8988T (cell line): Measurements from ENCODE around the gene RAB1B.
"Not testable (repeated sequence)": the region's sequence is repeated elsewhere in the genome, so short reads cannot be mapped to it uniquely, and the experiment has no call there.

Source experiments
- DNase-seq: peaks from one replicate; pipeline ENCODE4 v3.0.0; 2011

RAB1B gene

DNA sequence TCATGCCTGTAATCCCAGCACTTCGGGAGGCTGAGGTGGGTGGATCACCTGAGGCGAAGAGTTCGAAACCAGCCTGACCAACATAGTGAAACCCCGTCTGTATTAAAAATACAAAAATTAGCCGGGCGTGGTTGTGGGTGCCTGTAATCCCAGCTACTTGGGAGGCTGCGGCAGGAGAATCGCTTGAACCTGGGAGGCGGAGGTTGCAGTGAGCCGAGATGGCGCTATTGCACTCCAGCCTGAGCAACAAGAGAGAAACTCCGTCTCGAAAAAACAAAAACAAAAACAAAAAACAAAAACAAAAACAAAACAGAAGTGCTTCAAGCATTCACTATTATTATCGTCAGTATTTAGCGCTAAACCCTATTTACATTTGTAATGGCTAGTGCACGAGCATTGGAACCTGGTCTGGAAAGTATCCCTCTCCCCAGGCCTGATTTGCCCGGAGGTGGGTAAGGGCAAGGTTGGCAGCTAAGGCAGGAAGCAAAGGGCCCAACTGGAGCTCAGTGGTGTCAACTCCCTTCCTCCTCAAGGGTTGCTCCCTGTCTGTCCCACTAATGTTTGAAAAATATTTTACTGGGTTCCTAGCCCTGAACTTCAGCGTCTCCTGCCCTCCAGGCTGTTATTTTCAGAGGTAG lies 42.5 kb downstream of the RAB1B start:
- DNase-seq: not testable (repeated sequence)

DNA sequence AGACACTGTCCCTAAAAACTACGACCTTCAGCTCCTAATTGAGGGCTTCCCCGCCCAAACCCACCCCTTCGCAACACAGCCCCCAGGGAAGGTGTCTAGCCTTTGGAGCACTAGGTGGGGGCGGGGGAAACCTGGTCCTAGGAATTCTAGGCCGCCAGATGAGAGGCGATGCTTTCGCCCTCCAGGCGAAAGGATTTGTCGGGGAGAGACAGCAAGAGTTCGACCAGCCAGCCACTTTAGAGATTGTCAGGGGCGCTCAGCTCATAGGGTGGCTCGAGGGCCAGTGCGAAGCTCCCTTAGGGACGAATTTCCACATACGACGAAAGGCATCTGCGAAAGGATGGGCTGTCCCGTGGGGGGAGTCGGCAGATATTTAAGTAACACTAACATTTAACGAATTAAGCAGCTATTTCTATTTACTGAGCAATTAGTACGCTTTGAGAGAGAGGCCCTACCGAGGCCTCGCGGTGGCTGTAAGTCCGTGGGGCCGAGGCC lies 43.1 kb downstream of the RAB1B start:
- DNase-seq: no peak

DNA sequence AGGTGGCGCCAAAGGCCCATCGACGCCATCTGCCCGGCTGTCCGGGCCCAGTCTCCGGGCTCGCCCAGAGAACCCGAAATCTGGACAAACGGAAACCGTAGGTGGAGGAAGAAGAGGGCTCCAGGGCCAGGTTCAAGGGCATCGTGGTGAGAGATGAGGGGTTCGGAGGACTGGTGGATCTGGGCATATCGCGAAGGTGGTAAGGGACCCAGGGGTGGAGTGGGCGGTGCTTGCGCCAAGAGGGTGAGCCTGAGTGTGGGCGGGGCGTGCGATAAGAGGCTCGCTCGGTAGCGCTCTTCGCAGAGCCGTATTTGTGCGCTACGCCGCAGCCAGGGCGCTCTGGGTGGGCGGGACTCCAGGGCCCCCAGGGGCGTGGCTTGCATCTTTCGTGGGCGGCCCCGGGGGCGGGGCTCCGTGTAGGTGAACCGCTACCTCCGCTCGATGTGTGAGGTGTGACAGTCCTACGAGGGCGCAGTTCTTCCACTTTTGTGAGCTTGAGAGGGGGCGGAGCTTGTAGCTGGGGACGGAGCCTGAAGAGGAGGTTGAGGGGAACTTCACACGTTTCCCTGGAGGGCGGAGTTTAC lies 43.6 kb downstream of the RAB1B start:
- DNase-seq: peak; percentile 96

DNA sequence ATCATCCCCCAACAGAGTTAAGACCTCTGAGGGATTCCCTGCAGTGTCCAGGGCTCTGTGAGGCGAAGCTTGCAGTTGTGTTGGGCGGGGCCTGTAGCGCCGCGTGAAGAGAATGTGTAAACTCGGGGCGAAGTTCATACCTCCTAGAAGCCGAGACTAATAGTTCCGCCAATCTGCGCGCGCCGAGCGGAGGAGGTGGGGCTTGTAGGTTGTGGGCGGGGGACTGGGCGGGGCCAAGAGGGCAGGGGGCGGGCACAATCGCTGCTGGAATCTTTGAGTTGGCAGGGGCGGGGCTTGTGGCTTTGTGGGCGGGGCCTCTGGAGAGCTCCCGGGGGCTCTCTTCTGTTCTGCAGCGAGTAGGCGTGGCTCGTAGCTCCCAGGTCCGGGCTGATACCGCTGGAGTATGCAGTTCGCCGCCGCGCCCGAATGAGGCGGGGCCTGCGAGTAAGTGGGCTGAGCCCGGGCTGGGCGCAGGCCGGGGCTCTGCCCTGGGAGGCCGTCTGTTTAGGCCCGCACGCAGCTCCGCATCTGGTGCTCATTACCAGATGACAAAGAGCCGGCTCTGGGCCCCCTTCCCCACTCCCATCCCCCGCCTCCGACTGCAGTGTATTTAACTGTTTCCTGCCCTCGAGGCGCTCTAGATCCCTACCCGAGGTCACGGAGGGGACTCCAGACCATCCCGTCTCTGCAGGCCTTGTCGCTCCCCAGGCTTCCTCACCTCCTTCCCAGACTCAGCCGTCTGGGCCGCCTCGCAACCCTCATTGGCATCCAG lies 44.3 kb downstream of the RAB1B start:
- DNase-seq: peak; percentile 99

DNA sequence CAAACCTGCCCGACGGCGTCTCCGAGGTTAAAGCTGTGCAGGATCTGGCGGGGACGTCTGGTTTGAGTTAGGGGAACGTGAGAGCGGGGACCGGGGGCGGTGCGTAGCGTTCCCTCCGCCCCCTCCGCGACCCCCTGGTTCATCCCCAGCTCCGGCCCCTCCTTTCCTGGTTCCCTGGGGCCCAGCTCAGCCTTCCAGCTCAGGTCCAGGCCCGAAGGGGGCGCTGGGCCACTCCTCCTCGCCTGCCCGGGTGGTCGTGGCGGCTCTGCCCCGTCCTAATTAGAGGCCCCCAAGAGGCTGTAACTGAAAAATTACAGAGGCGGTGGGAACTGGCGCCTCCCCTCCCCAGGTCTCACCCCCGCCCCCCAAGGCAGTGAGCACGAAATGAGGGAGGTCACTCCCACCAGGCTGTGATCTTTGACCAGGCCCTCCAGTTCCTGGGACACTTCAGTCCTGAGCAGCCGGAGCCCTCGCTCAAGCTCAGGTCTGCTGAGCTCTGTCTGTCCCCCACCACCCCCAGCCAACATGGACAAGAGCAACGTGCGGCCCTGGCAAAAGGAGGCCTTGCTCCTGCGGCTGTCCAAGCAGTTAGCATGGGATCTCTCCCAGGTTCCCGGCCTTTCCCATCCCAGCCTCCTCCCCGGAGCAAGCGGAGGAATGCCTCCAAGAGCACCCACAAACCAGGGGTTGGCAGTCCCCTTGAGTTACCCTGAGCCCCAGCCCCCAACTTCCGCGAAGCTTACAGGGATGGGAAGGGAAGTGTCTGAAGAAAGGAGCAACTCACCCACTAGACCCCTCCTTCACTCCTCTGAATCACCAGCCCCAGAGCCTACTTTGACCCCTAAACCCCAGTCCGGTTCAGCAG lies 45.1 kb downstream of the RAB1B start:
- no peak for DNase-seq

DNA sequence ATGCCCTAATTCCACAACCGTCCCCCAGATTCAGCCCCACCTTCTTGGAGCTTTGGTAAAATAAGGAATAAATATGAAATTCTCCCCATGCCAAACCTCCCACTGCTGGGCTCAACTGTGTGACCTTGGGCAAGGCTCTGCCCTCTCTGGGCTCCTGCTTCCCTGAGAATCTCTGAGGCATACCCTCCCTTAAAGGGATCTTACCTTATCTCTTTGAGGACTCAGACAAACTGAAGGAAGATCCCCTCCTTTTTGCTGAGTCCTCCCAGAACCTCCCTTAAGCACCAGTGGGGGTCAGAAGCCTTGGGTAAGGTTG lies 45.7 kb downstream of the RAB1B start:
- no peak for DNase-seq

DNA sequence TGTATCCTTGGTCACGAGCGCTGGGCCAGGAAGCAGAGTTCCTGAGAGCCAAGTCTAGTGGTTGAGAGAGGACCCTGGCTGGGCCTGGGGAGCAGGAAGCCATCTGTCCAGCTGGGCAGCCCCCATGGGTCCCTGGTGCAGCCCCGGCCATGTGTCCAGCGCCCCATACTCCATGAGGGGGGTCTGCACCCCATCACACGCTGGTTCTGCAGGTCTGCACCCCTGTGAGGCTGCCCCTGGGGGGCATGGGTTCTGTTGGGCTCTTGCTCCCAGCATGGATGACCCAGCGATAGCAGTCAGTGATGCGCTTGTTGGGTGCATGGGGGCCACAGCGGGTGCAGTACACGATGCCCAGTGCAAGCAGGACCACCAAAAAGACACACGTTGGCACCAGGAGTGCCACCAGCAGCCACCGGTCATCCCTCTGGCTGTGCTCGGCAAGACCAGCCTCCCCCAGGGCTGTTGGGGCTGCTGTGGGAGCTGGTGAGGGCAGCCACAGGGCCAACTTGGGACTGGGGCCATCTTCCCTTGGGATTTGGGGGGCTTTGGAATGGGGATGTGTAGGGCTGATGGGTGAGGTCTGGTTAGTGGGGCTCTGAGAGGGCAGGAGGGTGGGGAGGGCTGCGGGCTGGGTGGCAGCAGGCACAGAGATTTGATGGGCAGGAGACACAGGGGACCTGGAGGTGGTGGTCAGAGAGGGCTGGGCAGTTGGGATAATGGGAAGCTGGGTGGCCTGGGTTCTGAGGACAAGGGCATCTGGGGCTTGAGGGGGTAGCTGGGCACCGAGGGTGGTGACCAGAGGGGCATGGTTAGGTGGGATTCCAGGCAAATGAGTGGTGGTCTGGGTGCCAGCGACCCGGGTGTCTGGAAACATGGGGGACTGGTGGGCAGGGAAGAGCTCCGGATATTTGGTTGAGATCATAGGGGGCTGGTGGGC lies 46.4 kb downstream of the RAB1B start:
- no peak for DNase-seq

DNA sequence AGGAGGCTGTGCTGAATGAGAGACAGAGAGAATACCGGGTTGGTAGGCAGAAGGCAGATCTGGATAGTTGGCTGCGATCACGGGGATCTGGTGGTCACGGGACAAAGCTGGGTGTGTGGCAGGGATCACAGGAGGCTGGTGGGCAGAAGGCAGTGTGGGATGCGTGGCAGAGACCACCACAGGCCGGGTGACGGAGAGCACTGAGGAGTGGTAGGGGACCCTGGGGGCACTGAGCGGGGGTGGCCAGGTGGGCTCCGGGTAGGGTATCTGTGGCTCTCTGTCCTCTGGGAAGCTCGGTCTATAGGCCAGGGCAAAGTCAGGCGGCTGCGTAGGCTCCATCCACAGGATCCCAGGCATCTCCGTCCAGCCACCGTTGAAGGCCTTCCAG lies 47.1 kb downstream of the RAB1B start:
- no peak for DNase-seq

DNA sequence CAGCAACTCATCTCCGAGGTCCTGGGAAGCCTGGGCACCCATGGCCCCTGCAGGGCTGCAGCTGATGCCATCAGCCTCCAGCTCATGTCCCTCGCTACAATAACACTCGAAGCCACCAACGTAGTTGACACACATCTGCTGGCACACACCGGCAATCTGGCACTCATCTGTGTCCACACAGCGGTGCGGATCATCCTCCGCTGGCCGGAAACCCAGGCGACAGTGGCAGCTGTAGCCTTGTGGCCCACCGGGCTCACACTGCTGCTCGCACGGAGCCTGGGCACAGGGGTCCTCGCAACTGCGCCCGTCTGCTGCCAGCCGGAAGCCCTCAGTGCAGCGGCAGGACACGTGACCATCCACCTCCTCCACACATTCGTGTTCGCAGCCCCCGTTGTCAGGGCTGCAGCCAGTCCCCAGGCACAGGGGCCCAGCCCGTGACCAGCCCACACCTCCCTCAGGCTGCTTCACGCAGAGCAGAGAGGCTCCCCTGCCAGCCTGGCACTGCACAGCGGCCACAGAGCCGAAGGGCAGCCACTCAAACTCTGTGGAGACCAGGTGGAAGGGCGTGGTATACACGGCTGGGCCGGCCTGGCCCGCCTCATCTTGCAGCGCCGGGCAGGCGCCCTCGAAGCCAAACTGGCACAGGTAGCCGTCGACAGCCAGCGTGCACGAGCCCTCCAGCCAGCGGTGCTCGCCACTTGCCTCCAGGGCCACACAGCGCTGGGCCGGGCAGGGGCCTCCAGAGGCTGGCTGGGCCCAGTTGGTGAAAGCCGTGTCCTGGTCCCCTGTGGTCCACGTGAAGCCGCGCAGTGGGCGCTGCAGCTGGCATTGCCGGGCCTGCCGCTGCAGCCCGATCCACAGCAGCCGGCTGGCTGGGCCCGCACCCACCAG lies 47.7 kb downstream of the RAB1B start:
- DNase-seq: no peak

DNA sequence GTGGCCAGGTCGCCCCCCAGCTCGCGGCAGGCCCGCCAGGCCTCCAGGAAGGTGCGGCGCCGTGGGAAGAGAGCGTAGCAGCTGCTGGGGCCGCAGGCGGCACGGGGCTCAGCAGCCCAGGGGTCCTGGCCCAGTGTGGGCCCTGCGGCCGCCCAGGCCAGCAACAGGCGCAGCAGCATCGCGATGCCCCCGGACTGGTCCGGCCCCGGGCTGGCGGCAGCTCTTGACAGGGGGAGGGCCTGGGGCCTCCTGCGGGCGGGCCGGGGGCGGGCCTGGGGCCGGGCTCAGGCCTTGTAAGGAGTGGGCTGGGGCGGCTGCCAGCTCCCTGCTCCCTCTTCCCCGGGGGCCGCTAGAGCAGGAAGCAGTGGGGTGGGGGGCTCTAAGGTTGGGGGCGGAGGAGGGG lies 48.4 kb downstream of the RAB1B start, which contains the start of gene CD248:
TSS of gene CD248 (minus strand) at position 196 of the 403 bp plus-strand sequence. CDS start at position 179, 17 bp downstream.
- DNase-seq: no peak

DNA sequence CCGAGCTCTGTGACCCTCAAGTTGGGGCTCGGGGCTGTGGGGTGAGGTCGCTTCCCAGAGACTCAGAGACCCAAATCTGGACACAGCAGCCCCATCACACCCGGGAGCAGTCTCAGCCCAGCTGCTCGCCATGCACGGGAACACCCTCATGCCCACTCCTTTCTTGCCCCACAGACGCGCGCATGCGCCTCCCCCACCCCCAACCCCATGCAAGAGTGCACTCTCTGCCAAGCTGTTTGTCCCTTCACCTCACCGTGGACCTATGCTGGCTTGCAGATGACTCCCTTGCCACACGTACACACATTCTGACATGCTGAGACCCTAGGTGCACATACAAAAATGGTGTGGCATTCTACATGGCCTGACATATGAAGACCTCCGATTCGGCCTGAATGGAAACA lies 48.9 kb downstream of the RAB1B start:
- DNase-seq: no peak

DNA sequence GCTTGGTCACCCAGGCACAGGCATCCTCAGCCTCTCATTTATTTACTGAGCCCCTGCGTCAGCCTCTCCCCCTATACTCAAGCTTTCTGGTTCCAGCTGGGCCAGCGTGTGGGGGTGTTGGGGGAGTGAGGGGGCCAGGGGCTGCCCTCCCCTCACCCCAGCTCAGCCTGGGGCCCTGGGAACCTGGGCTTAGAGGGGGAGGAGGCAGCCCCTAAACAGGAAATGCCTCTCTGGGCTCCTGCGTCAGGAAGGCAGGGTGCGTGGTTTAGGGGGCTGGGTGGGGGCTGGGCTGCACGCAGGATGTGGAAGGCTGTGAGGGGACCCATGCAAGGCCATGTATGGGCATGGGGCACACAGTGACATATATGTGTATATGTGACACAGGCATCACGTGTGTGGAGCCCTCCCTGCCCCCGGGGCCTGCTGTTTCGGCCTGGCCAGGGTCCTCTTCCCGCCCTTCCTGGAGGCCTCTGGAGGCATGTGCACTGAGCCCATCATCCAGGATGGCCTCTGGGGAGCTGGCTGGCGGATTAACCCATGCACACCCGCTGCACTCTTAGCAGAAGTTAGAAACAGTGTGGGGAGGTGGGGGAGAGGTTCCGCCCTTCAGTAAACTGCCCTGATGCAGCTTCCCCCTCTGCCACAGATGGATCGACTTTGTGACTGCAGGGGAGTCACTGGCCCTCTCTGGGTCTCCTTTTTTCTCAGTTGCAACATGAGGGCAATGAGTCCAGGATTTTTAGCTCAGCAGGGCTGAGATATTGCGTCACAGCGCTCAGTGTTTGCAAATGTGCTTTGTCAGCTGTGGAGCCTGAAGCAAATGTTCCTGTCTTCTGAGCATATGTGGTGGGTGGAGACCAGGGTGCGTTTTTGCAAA lies 49.5 kb downstream of the RAB1B start:
- DNase-seq: no peak

DNA sequence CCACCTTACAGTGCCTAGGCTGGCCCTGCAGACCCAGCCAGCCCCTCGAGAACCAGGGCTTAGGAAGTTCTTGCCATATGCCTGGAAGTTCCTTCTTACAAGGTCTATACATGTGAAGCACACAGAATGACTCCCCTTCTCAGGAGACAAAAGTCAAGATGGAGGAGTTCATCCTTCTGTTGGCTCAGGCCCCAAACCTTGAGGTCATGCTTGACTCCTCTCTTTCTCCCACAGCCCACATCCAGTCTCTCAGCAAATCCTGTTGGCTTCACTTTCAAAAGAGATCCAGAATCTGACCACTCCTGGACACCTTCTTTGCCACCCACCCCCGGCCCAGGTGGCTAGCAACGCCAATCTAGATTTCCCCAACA lies 50.1 kb downstream of the RAB1B start:
- no peak for DNase-seq

DNA sequence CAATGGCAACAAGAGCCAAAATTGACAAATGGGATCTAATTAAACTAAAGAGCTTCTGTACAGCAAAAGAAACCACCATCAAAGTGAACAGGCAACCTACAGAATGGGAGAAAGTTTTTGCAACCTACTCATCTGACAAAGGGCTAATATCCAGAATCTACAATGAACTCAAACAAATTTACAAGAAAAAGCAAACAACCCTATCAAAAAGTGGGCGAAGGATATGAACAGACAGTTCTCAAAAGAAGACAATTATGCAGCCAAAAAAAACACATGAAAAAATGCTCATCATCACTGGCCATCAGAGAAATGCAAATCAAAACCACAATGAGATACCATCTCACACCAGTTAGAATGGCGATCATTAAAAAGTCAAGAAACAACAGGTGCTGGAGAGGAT lies 51.9 kb downstream of the RAB1B start:
- not testable (repeated sequence) for DNase-seq

DNA sequence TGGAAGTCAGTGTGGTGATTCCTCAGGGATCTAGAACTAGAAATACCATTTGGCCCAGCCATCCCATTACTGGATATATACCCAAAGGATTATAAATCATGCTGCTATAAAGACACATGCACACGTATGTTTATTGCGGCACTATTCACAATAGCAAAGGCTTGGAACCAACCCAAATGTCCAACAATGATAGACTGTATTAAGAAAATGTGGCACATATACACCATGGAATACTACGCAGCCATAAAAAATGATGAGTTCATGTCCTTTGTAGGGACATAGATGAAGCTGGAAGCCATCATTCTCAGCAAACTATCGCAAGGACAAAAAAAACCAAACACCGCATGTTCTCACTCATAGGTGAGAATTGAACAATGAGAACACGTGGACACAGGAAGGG lies 52.3 kb downstream of the RAB1B start:
- DNase-seq: not testable (repeated sequence)

DNA sequence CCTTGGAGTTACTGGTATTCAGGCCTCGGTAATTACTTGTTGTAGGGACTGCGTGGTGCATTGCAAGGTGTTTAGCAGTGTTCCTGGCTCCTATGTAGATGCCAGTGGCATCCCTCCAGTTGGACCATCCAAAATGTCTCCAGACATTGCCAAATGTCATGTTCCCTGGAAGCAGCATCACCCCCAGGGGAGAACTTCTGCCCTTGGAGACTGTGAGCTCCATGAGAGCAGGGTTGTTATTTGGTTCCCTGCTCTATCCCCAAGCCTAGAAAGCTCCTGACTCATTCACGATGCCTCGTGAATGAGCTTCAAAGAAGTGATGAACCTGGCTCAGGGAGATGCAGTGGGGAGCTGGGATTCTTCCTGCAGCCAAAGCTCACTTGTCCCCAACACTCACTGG lies 53.2 kb downstream of the RAB1B start:
- DNase-seq: no peak

DNA sequence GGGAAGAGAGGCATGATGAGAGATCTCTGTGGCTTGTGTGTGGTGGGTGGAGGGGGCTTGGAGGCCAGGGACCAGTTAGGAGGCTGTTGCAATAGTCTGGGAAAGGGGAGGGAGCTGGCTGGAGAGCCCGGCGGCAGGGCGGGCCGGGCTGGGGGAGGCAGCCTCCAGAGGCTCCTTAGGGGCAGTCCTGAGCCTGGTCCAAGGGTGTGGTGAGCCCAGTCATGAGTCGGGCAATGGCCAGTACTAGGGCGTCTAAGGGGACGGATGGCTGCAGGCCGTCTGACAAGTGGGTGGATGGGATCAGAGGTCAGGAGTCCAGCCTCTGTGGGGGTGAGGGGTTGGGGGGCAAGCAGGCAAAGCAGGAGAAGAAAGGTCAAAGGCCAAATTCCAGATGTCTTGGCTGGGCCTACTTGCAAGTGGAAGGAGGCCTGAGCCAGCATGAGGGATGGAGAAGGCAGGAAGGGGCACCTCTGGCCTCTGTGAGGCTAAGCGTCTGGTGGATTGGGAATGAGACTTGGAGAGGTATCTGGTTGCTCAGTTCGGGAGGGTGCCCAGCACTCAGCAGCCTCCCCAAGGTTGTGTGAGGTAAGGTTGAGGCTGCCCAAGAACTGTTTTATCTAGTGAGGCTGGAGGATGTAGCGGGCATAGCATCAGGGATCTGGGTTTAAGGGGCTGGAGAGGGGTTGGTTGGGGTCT lies 54.4 kb downstream of the RAB1B start:
- no peak for DNase-seq

DNA sequence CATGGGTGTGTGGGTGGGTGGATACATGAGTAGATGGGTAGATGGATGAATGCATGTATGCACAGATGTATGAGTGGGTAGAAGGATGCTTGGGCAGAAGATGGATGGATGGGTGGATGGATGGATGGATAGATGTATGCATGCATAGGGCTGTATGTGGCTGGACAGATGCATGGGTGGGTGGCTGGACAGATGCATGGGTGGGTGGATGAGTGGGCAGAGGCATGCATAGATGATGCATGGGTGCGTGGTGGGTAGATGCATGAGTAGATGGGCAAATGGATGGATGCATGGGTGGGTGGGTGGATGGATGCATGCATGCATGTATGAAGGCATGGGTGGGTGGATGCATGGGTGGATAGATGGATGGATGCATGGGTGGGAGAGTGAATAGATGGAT lies 55.2 kb downstream of the RAB1B start:
- DNase-seq: no peak

DNA sequence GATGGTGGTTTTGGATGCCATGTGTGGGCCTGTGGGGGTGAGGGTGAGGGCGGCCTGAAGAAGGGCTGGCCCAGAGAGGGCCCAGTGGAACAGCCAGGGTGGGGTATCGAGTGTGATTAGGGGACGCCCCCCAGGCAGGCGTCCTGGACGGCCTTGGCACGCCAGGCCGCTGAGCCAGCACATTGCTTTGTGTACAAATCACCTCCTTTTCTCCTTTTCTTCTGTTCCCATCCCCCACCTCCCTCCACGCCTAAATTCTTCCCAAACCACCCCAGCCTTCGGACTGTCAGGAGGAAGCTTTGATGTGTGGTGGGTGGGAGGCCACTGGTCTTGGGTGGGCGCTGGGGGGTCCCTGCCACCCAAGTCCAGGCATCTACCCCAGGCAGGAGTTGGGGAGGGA lies 56.2 kb downstream of the RAB1B start:
- DNase-seq: no peak
